CD4-positive, alpha-beta T cell (primary cell): ENCODE data around the gene CYP27A1. TPM values are rescaled to one million over a fixed set of nuclear protein-coding genes. Genes with fewer than 3 reads are reported as not detected.

Experiments used
- ATAC-seq: fragments of 200-7000 bp; cut with Tn5 transposase; one replicate; pipeline ENCODE4 v1.10.0; 2022; ENCODE audit warnings: mild to moderate bottlenecking; ENCODE audit not compliant: poor library complexity
- CTCF ChIA-PET: fragments of 350-600 bp; sonication (Branson Sonifier 250); formaldehyde crosslinking; loops from one replicate; lab custom pipeline; 2021; ENCODE audit warnings: antibody characterized with exemption, inconsistent platforms; lab: Charles Lee
- POLR2A ChIA-PET: fragments of 350-600 bp; sonication (Branson Sonifier 250); formaldehyde crosslinking; loops from one replicate; lab custom pipeline; 2021; ENCODE audit warnings: antibody characterized with exemption, inconsistent platforms; lab: Charles Lee
- DNase-seq, 14 experiments: peaks; one replicate each; pipeline ENCODE4 v3.0.0-alpha.2; 2013 to 2020; ENCODE audit warnings: mixed read lengths in 2 of 14
- H3K27ac ChIP-seq, 2 donors: one replicate each; pipeline versions ENCODE4 v1.5.1 to v1.7.0; 2013; ENCODE audit warnings: low read length in 2 of 2, low read depth in 1 of 2, mild to moderate bottlenecking in 1 of 2
- H3K27me3 ChIP-seq, 2 experiments: 1 replicate in 1 of 2; 2 replicates in 1 of 2; pipeline versions ENCODE4 v1.6.1 to v1.7.0; 2013; ENCODE audit warnings: low read length in 2 of 2, control low read depth in 1 of 2, mild to moderate bottlenecking in 1 of 2, moderate library complexity in 1 of 2; ENCODE audit not compliant: insufficient read depth in 2 of 2, control insufficient read depth in 1 of 2
- H3K36me3 ChIP-seq: one replicate; pipeline ENCODE4 v1.6.1; 2013; ENCODE audit warnings: low read length, control low read depth; ENCODE audit not compliant: insufficient read depth
- H3K4me1 ChIP-seq: one replicate; pipeline ENCODE4 v1.6.1; 2013; ENCODE audit warnings: low read length, control low read depth; ENCODE audit not compliant: insufficient read depth
- H3K4me3 ChIP-seq: one replicate; pipeline ENCODE4 v1.5.1; 2013; ENCODE audit warnings: mild to moderate bottlenecking, low read length, moderate library complexity
- H3K9me3 ChIP-seq, 2 experiments: 1 replicate in 1 of 2; 2 replicates in 1 of 2; pipeline versions ENCODE4 v1.6.1 to v1.7.0; 2013; ENCODE audit warnings: low read length in 2 of 2, mild to moderate bottlenecking in 2 of 2, control low read depth in 1 of 2, moderate library complexity in 1 of 2; ENCODE audit not compliant: control insufficient read depth in 1 of 2, insufficient read depth in 1 of 2
- H3K27ac Mint-ChIP-seq: one replicate; pipeline ENCODE4 v1.8.0; 2020; ENCODE audit warnings: mixed read lengths
- H3K27me3 Mint-ChIP-seq: one replicate; pipeline ENCODE4 v1.8.0; 2021; ENCODE audit warnings: mixed read lengths
- H3K36me3 Mint-ChIP-seq: one replicate; pipeline ENCODE4 v1.8.0; 2021; ENCODE audit warnings: low read depth, mixed read lengths
- H3K4me1 Mint-ChIP-seq: one replicate; pipeline ENCODE4 v1.8.0; 2021; ENCODE audit warnings: low read depth, mixed read lengths
- H3K4me3 Mint-ChIP-seq: one replicate; pipeline ENCODE4 v1.8.0; 2020; ENCODE audit warnings: mild to moderate bottlenecking, mixed read lengths
- H3K9me3 Mint-ChIP-seq: one replicate; pipeline ENCODE4 v1.8.0; 2020; ENCODE audit warnings: mixed read lengths
- CTCF ChIP-seq: fragments of 200-600 bp; IDR thresholded peaks from one replicate; pipeline ENCODE4 v1.8.0; 2022; ENCODE audit warnings: antibody characterized with exemption, mild to moderate bottlenecking
- intact Hi-C, 2 experiments: fragments of 100-400 bp; cut with DNase I in 1 of 2; cut with micrococcal nuclease in 1 of 2; formaldehyde crosslinking; loops; one replicate each; pipeline versions ENCODE4 v1.15.1 to v1.9.0; 2023 to 2025; cut with DNase I, micrococcal nuclease
- microRNA-seq: library from miRNA; unstranded; fragments of <30 nt; microRNA quantifications from one replicate; pipeline ENCODE4 v1.2.0, GENCODE V29; 2021; ENCODE audit warnings: borderline microRNAs expressed, borderline replicate concordance
- total RNA-seq, 174 experiments: library from RNA in 2 of 174; stranded (reverse) in 2 of 174; gene quantifications; one replicate each; pipeline ENCODE4 v1.2.3 and lab custom pipeline; 2021 to 2026

Gene CYP27A1
- total RNA-seq, 2 experiments from 2014 or later, result 0.28 TPM; not detected in 1

- H3K9me3 ChIP-seq, result peaks cover 0 to 20% of the 10 kb centered on the region in 2 experiments
- ATAC-seq (no peak), DNase-seq (peak in 1 of 14 experiments; percentile 24)
- intact Hi-C loops, result no loop called here
- no peak overlapping the region for H3K27ac Mint-ChIP-seq
- H3K27ac ChIP-seq, result no peak overlapping the region
- no peaks in the 10 kb centered on the region for H3K36me3 Mint-ChIP-seq
- no peaks in the 10 kb centered on the region for H3K36me3 ChIP-seq
- no peak overlapping the region for H3K4me3 ChIP-seq
- ChIA-PET POLR2A (interaction anchor here (0.7 kb wide), 1 partner anchor 33 kb away, joined by 4 read pairs; no protein-coding TSS in a partner anchor), CTCF (interaction anchor here (1.7 kb wide), 1 partner anchor 15 kb away, joined by 5 read pairs; no protein-coding TSS in a partner anchor)
- H3K27me3 ChIP-seq, result peaks cover 53 to 73% of the 10 kb centered on the region in 2 experiments
- peaks cover 25% of the 10 kb centered on the region for H3K4me1 ChIP-seq
- no peaks in the 10 kb centered on the region for H3K9me3 Mint-ChIP-seq
- peak overlapping the region; percentile 44 for H3K4me3 Mint-ChIP-seq
- TF ChIP-seq CTCF, result no peak
- peaks cover 84% of the 10 kb centered on the region for H3K27me3 Mint-ChIP-seq
- H3K4me1 Mint-ChIP-seq, result peaks cover 29% of the 10 kb centered on the region
These were observed 79.8 kb downstream of the CYP27A1 start for GRCh38 chr2:218861645-218862318.

- H3K36me3 Mint-ChIP-seq, result no peaks in the 10 kb centered on the region
These were observed 81.1 kb downstream of the CYP27A1 start for GRCh38 chr2:218863021-218863520.

More at GRCh38 chr2:218863021-218863520, 81.1 kb downstream of the CYP27A1 start:
- DNase-seq, result no peak
- no peaks in the 10 kb centered on the region for H3K9me3 Mint-ChIP-seq
- H3K36me3 ChIP-seq, result no peaks in the 10 kb centered on the region
- H3K4me1 ChIP-seq, result peaks cover 25% of the 10 kb centered on the region
- intact Hi-C loops, result no loop called here
- no peak overlapping the region for H3K27ac Mint-ChIP-seq
- TF ChIP-seq CTCF, result no peak
- H3K4me3 Mint-ChIP-seq, result no peak overlapping the region
- ChIA-PET POLR2A (no interaction called here), CTCF (interaction anchor here (0.5 to 2.1 kb wide), 2 partner anchors 16 to 541 kb away, joined by 4 read pairs; no protein-coding TSS in a partner anchor)
- ATAC-seq, result no peak
- no peak overlapping the region for H3K27ac ChIP-seq
- H3K27me3 Mint-ChIP-seq, result peaks cover 82% of the 10 kb centered on the region
- H3K27me3 ChIP-seq, result peaks cover 45 to 66% of the 10 kb centered on the region in 2 experiments
- no peak overlapping the region for H3K4me3 ChIP-seq
- peaks cover 29% of the 10 kb centered on the region for H3K4me1 Mint-ChIP-seq
- peaks cover 0 to 20% of the 10 kb centered on the region in 2 experiments for H3K9me3 ChIP-seq

Small RNA genes lying within 50 kb of the gene (microRNA-seq; reads per million reads assigned to microRNA genes)
- gene MIR9500, result not detected

Other genes starting within 250 kb of the CYP27A1 start
- gene USP37, start 213.8 kb upstream of the CYP27A1 start, total RNA-seq, result 10 to 100 TPM; 20.2 to 24.4 TPM
- 10 to 100 TPM; 62.8 to 66.8 TPM for gene CNOT9, start 213.3 kb upstream of the CYP27A1 start, total RNA-seq
- under 1 TPM; 0.25 to 0.77 TPM for gene PLCD4, start 174.2 kb upstream of the CYP27A1 start, total RNA-seq
- gene ZNF142, start 122.5 kb upstream of the CYP27A1 start, total RNA-seq, result 10 to 100 TPM; 40.3 to 44.2 TPM
- gene BCS1L, start 122.5 kb upstream of the CYP27A1 start, total RNA-seq, result 10 to 100 TPM; 11.4 to 12.7 TPM
- gene RNF25, start 110.1 kb upstream of the CYP27A1 start, total RNA-seq, result 10 to 100 TPM; 18.0 to 18.6 TPM
- gene STK36, start 110.1 kb upstream of the CYP27A1 start, total RNA-seq, result 10 to 100 TPM in 1 of 2 experiments, 1 to 10 TPM in 1; 9.8 to 12.7 TPM
- 10 to 100 TPM in 1 of 2 experiments, 1 to 10 TPM in 1; 7.3 to 10.8 TPM for gene TTLL4, start 71.3 kb upstream of the CYP27A1 start, total RNA-seq
- not detected for gene PRKAG3, start 49.7 kb downstream of the CYP27A1 start, total RNA-seq
- gene WNT6, start 77.7 kb downstream of the CYP27A1 start, total RNA-seq, result not detected
- gene WNT10A, start 98.7 kb downstream of the CYP27A1 start, total RNA-seq, result 1 to 10 TPM; 4.8 to 6.6 TPM
- not detected for gene CDK5R2, start 177.5 kb downstream of the CYP27A1 start, total RNA-seq
- gene FEV, start 203.0 kb downstream of the CYP27A1 start, total RNA-seq, result not detected
- not detected for gene CRYBA2, start 211.3 kb downstream of the CYP27A1 start, total RNA-seq